ENCODE data around the gene MORN3. TPM values are rescaled to one million over a fixed set of nuclear protein-coding genes. Genes with fewer than 3 reads are reported as not detected.
"Not testable (repeated sequence)": the region's sequence is repeated elsewhere in the genome, so short reads cannot be mapped to it uniquely, and the experiment has no call there.

The MORN3 gene
- total RNA-seq, 3 donors from 2014 or later (not counting 1 experiment from before 2014, with no cell fraction given), result 3.0 to 7.6 (median 4.4) TPM

- H3K4me1 Mint-ChIP-seq, result peaks cover 29 to 39% of the 10 kb centered on the region in 2 donors
- no peaks in the 10 kb centered on the region for H3K9me3 ChIP-seq (ENCODE audit: control insufficient read depth, insufficient read depth, low read length)
- H3K36me3 Mint-ChIP-seq, result no peaks in the 10 kb centered on the region
- WGBS (ENCODE audit: insufficient coverage), result 91% methylated on average over 13 of the region's 14 CpGs
- H3K27ac ChIP-seq (ENCODE audit: low read length), result peak overlapping the region; percentile 70
- no peak for ATAC-seq
- intact Hi-C loops (cut with micrococcal nuclease), result no loop called here
- H3K4me1 ChIP-seq (ENCODE audit: control insufficient read depth, insufficient read depth, low read length), result peaks cover 46% of the 10 kb centered on the region
- H3K27me3 ChIP-seq (ENCODE audit: control insufficient read depth, insufficient read depth, low read length), result no peaks in the 10 kb centered on the region
- no peaks in the 10 kb centered on the region for H3K9me3 Mint-ChIP-seq
- H3K36me3 ChIP-seq (ENCODE audit: control insufficient read depth, insufficient read depth, low read length), result peaks cover 16% of the 10 kb centered on the region
- no peak for DNase-seq
- no peak for TF ChIP-seq CTCF (IDR thresholded peaks at IDR 0.05)
- no peak overlapping the region for H3K4me3 ChIP-seq (ENCODE audit: low read length)
- H3K27ac Mint-ChIP-seq, result peak overlapping the region; percentile 87 to 95
- peak overlapping the region; percentile 80 for H3K4me3 Mint-ChIP-seq
- H3K27me3 Mint-ChIP-seq (ENCODE audit: low read depth in 2 of 2), result no peaks in the 10 kb centered on the region
These were observed 30.9 kb downstream of the MORN3 start for GRCh38 chr12:121638298-121639202.

GRCh38 chr12:121637231-121637914 lies 32.1 kb downstream of the MORN3 start:
- peak overlapping the region; percentile 80 for H3K4me3 Mint-ChIP-seq
- peaks cover 38 to 49% of the 10 kb centered on the region in 2 donors for H3K4me1 Mint-ChIP-seq
- no peaks in the 10 kb centered on the region for H3K27me3 Mint-ChIP-seq (ENCODE audit: low read depth in 2 of 2)
- no peaks in the 10 kb centered on the region for H3K9me3 Mint-ChIP-seq
- H3K4me3 ChIP-seq (ENCODE audit: low read length), result no peak overlapping the region
- 6% methylated on average over 10 of the region's 10 CpGs for WGBS (ENCODE audit: insufficient coverage)
- DNase-seq, result peak; percentile 47 to 73
- H3K9me3 ChIP-seq (ENCODE audit: control insufficient read depth, insufficient read depth, low read length), result no peaks in the 10 kb centered on the region
- intact Hi-C loops (cut with micrococcal nuclease), result loop anchor here (1.0 kb wide), 1 partner anchor 13 kb away; no protein-coding TSS in a partner anchor
- H3K27me3 ChIP-seq (ENCODE audit: control insufficient read depth, insufficient read depth, low read length), result no peaks in the 10 kb centered on the region
- H3K36me3 Mint-ChIP-seq, result no peaks in the 10 kb centered on the region
- peaks cover 56% of the 10 kb centered on the region for H3K4me1 ChIP-seq (ENCODE audit: control insufficient read depth, insufficient read depth, low read length)
- peaks cover 16% of the 10 kb centered on the region for H3K36me3 ChIP-seq (ENCODE audit: control insufficient read depth, insufficient read depth, low read length)
- H3K27ac Mint-ChIP-seq, result peak overlapping the region; percentile 87 to 95
- H3K27ac ChIP-seq (ENCODE audit: low read length), result peak overlapping the region; percentile 70
- ATAC-seq, result peak; percentile 78 to 87 (median 82)
- TF ChIP-seq CTCF (IDR thresholded peaks at IDR 0.05), result no peak

- Mint-ChIP-seq H3K9me3 (no peaks in the 10 kb centered on the region), H3K4me1 (peaks cover 57 to 58% of the 10 kb centered on the region in 2 donors), H3K4me3 (no peak overlapping the region), H3K27me3 (ENCODE audit: low read depth in 2 of 2) (no peaks in the 10 kb centered on the region), H3K36me3 (no peaks in the 10 kb centered on the region), H3K27ac (peak overlapping the region; percentile 70 to 74)
- Histone ChIP-seq H3K27ac (ENCODE audit: low read length) (peak overlapping the region; percentile 26), H3K4me1 (ENCODE audit: control insufficient read depth, insufficient read depth, low read length) (peaks cover 81% of the 10 kb centered on the region), H3K4me3 (ENCODE audit: low read length) (no peak overlapping the region), H3K9me3 (ENCODE audit: control insufficient read depth, insufficient read depth, low read length) (no peaks in the 10 kb centered on the region), H3K36me3 (ENCODE audit: control insufficient read depth, insufficient read depth, low read length) (peaks cover 11% of the 10 kb centered on the region), H3K27me3 (ENCODE audit: control insufficient read depth, insufficient read depth, low read length) (no peaks in the 10 kb centered on the region)
- no peak for TF ChIP-seq CTCF (IDR thresholded peaks at IDR 0.05)
- intact Hi-C loops (cut with micrococcal nuclease), result no loop called here
- ATAC-seq, result no peak
- no peak for DNase-seq
- WGBS (ENCODE audit: insufficient coverage), result 54% methylated on average over 8 of the region's 13 CpGs
These were observed 34.6 kb downstream of the MORN3 start for GRCh38 chr12:121634836-121635235.

GRCh38 chr12:121633833-121634196 lies 35.6 kb downstream of the MORN3 start:
- H3K36me3 Mint-ChIP-seq; DNase-seq; H3K27ac ChIP-seq (ENCODE audit: low read length); H3K9me3 Mint-ChIP-seq; intact Hi-C loops (cut with micrococcal nuclease); H3K4me3 ChIP-seq (ENCODE audit: low read length); H3K27ac Mint-ChIP-seq; ATAC-seq; H3K27me3 Mint-ChIP-seq (ENCODE audit: low read depth in 2 of 2); H3K27me3 ChIP-seq (ENCODE audit: control insufficient read depth, insufficient read depth, low read length); H3K4me3 Mint-ChIP-seq; H3K9me3 ChIP-seq (ENCODE audit: control insufficient read depth, insufficient read depth, low read length): not testable (repeated sequence)
- no CpG with 5 or more reads among the region's 11 CpGs for WGBS (ENCODE audit: insufficient coverage)
- H3K4me1 Mint-ChIP-seq, result peaks cover 67 to 68% of the 10 kb centered on the region in 2 donors
- H3K36me3 ChIP-seq (ENCODE audit: control insufficient read depth, insufficient read depth, low read length), result peaks cover 11% of the 10 kb centered on the region
- H3K4me1 ChIP-seq (ENCODE audit: control insufficient read depth, insufficient read depth, low read length), result peaks cover 89% of the 10 kb centered on the region
